Ovary (tissue), 9 donors: ENCODE measurements around the gene USP6. TPM values are rescaled to one million over a fixed set of nuclear protein-coding genes. Genes with fewer than 3 reads are reported as not detected.
"Not testable (repeated sequence)": the region's sequence is repeated elsewhere in the genome, so short reads cannot be mapped to it uniquely, and the experiment has no call there.

Experiments
- DNase-seq, 5 donors: peaks; one replicate each; pipeline ENCODE4 v3.0.0-alpha.2; 2019 to 2020
- H3K27ac ChIP-seq, 2 donors: fragments of 200-600 bp; one replicate each; pipeline versions ENCODE4 v1.5.1 to v1.8.0; 2019 to 2022
- H3K27me3 ChIP-seq: fragments of 200-600 bp; one replicate; pipeline ENCODE4 v1.8.0; 2022
- H3K36me3 ChIP-seq: fragments of 200-600 bp; sonication (generic); one replicate; pipeline ENCODE4 v1.5.1; 2019
- H3K4me1 ChIP-seq: one replicate; pipeline ENCODE4 v1.8.1; 2013; ENCODE audit warnings: mild to moderate bottlenecking, moderate library complexity; ENCODE audit not compliant: insufficient read depth
- H3K4me3 ChIP-seq: fragments of 200-600 bp; sonication (generic); one replicate; pipeline ENCODE4 v1.5.1; 2017
- H3K9me3 ChIP-seq, 2 donors: fragments of 200-600 bp in 1 of 2; sonication (generic) in 1 of 2; one replicate each; pipeline versions ENCODE4 v1.5.1 to v1.8.1; 2013 to 2019; ENCODE audit warnings: mild to moderate bottlenecking in 1 of 2, moderate library complexity in 1 of 2
- CTCF ChIP-seq, 3 donors: fragments of 450-650 bp in 2 of 3; fragments of 200-600 bp in 1 of 3; IDR thresholded peaks; one replicate each; pipeline versions ENCODE4 v1.5.1 to v1.8.0; 2016 to 2022; ENCODE audit warnings: antibody characterized with exemption in 3 of 3, mild to moderate bottlenecking in 1 of 3
- EP300 ChIP-seq: sonication (generic); formaldehyde crosslinking; IDR thresholded peaks from one replicate; pipeline ENCODE4 v1.6.1; 2017; ENCODE audit warnings: antibody characterized with exemption
- POLR2A ChIP-seq: fragments of 450-650 bp; IDR thresholded peaks from one replicate; pipeline ENCODE4 v1.6.1; 2017; ENCODE audit warnings: antibody characterized with exemption, mild to moderate bottlenecking, moderate library complexity
- WGBS, 3 donors: extraction: QIAGEN DNeasy Blood & Tissue Kit in 1 of 3; methylation state at CpG; one replicate each; pipeline versions ENCODE4 v1.1.5 to v1.1.7; 2013 to 2017; 5-methylcytosine and 5-hydroxymethylcytosine counted together
- intact Hi-C, 4 donors: fragments of 100-400 bp; cut with DNase I; formaldehyde crosslinking; loops; one replicate each; pipeline versions ENCODE4 v1.11.0 to v1.15.1; 2022 to 2023
- polyA plus RNA-seq, 2 donors: library from polyadenylated mRNA; stranded (reverse); fragments of 200-250 nt in 1 of 2; fragments of 350-450 nt in 1 of 2; fragmentation: Illumina TruSeq in 1 of 2; extraction: RNeasy Lipid Tissue Mini Kit (QIAGEN cat#74804) in 1 of 2; gene quantifications; one replicate each; pipeline ENCODE4 v1.2.3, GENCODE V29; 2013 to 2014
- total RNA-seq, 7 donors: library from RNA; depleted of rRNA in 2 of 7; stranded (reverse); fragments of >200 nt in 2 of 7; fragmentation: NEBNext Ultra II Directional in 3 of 7; extraction: Animal tissue kit (Norgen Biotek cat#: 25700) in 3 of 7; gene quantifications; one replicate each; pipeline versions ENCODE4 v1.1.0 to v1.2.4, GENCODE V29; 2016 to 2023
- donor health status: DM: no; HTN: no; CAD: no; lungs with moderate emphysema.
- donor health status: DM: no; HTN: no; CAD: no.
- donor health status: Bipolar disorder and iron deficiency.
- donor health status: DM: yes; HTN: yes; CAD: no.
- donor health status: DM: no; HTN: no; CAD: no.
- donor health status: DM: yes; HTN: yes; CAD: no.

USP6 gene
- total and polyA plus RNA-seq, 9 donors, result under 0.01 to 2.0 (median 0.68) TPM

- intact Hi-C loops, result no loop called here
Measured at GRCh38 chr17:5209396-5209795, 93.6 kb downstream of the USP6 start.

GRCh38 chr17:5210091-5210490 is 94.3 kb downstream of the USP6 start:
- intact Hi-C loops, result no loop called here
- Histone ChIP-seq H3K4me1 (peaks cover 1% of the 10 kb centered on the region), H3K36me3 (no peaks in the 10 kb centered on the region), H3K4me3 (no peak overlapping the region), H3K27ac (no peak overlapping the region), H3K27me3 (no peaks in the 10 kb centered on the region), H3K9me3 (no peaks in the 10 kb centered on the region)
- 86 to 94% (median 92%) methylated on average over 5 of the region's 5 CpGs for WGBS, 3 donors
- DNase-seq, result no peak
- TF ChIP-seq EP300, result no peak
- no peak for TF ChIP-seq CTCF (IDR thresholded peaks at IDR 0.05)
- no peak for TF ChIP-seq POLR2A

More at GRCh38 chr17:5209396-5209795, 93.6 kb downstream of the USP6 start:
- TF ChIP-seq EP300, result no peak
- TF ChIP-seq POLR2A, result no peak
- no peak for TF ChIP-seq CTCF (IDR thresholded peaks at IDR 0.05)
- H3K9me3 ChIP-seq, result no peaks in the 10 kb centered on the region
- no peaks in the 10 kb centered on the region for H3K27me3 ChIP-seq
- no peak overlapping the region for H3K4me3 ChIP-seq
- WGBS, 3 donors, result 83 to 91% (median 86%) methylated on average over 3 of the region's 3 CpGs
- peaks cover 1% of the 10 kb centered on the region for H3K4me1 ChIP-seq
- no peak for DNase-seq
- no peaks in the 10 kb centered on the region for H3K36me3 ChIP-seq
- no peak overlapping the region for H3K27ac ChIP-seq

- TF ChIP-seq EP300 (no peak), CTCF (IDR thresholded peaks at IDR 0.05) (no peak), POLR2A (no peak)
- Histone ChIP-seq H3K27me3 (no peaks in the 10 kb centered on the region), H3K4me1 (peaks cover 1% of the 10 kb centered on the region), H3K36me3 (no peaks in the 10 kb centered on the region), H3K9me3 (no peaks in the 10 kb centered on the region), H3K4me3 (no peak overlapping the region), H3K27ac (no peak overlapping the region)
- intact Hi-C loops, result no loop called here
- WGBS, 3 donors, result 92 to 94% (median 93%) methylated on average over 8 of the region's 8 CpGs
- DNase-seq, result no peak
Measured at GRCh38 chr17:5210614-5211252, 94.9 kb downstream of the USP6 start.

GRCh38 chr17:5211458-5211857 is 95.6 kb downstream of the USP6 start:
- H3K27ac ChIP-seq, result no peak overlapping the region
- H3K36me3 ChIP-seq, result no peaks in the 10 kb centered on the region
- peaks cover 1% of the 10 kb centered on the region for H3K4me1 ChIP-seq
- no peak for DNase-seq
- TF ChIP-seq CTCF (IDR thresholded peaks at IDR 0.05), result no peak
- no peak for TF ChIP-seq POLR2A
- TF ChIP-seq EP300, result no peak
- 93 to 97% (median 94%) methylated on average over 7 of the region's 7 CpGs for WGBS, 3 donors
- no peaks in the 10 kb centered on the region for H3K9me3 ChIP-seq
- no peaks in the 10 kb centered on the region for H3K27me3 ChIP-seq
- intact Hi-C loops, result no loop called here
- no peak overlapping the region for H3K4me3 ChIP-seq

DNA sequence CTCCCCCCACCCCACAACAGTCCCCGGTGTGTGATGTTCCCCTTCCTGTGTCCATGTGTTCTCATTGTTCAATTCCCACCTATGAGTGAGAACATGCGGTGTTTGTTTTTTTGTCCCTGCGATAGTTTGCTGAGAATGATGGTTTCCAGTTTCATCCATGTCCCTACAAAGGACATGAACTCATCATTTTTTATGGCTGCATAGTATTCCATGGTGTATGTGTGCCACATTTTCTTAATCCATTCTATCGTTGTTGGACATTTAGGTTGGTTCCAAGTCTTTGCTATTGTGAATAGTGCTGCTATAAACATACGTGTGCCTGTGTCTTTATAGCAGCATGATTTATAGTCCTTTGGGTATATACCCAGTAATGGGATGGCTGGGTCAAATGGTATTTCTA is 101.7 kb downstream of the USP6 start:
- H3K27me3 ChIP-seq, H3K9me3 ChIP-seq, H3K27ac ChIP-seq, DNase-seq, H3K4me3 ChIP-seq, intact Hi-C loops, H3K36me3 ChIP-seq, H3K4me1 ChIP-seq: not testable (repeated sequence)
- WGBS, 3 donors, result 95 to 97% (median 96%) methylated on average over 2 to 5 of the region's 5 CpGs
